ENCODE measurements around the gene C3orf62.

GRCh38 chr3:49253512-49253911 is 23.5 kb downstream of the C3orf62 start:
- no peak for TF ChIP-seq POLR2A (IDR thresholded peaks at IDR 0.05; ENCODE audit: low read depth, low read length)
- no peak for TF ChIP-seq TAF1 (IDR thresholded peaks at IDR 0.05; ENCODE audit: borderline replicate concordance, low read depth, low read length)
